Cardiac fibroblast (primary cell): ENCODE measurements around the gene ICAM4.
A peak's percentile ranks its signal among the peaks of the same experiment; 100 is the strongest.

Experiments used
- DNase-seq, 2 donors: peaks; one replicate each; pipeline versions ENCODE4 v3.0.0 to v3.0.0-alpha.2; 2010; ENCODE audit warnings: low read depth in 2 of 2
- H3K4me3 ChIP-seq, 2 donors: replicated peaks in 1 of 2; 1 replicate in 1 of 2; 2 replicates in 1 of 2; pipeline ENCODE4 v1.5.1; 2011; ENCODE audit warnings: low read depth in 2 of 2, low read length in 2 of 2, mild to moderate bottlenecking in 2 of 2, moderate library complexity in 1 of 2
- CTCF ChIP-seq: IDR thresholded peaks from one replicate; pipeline ENCODE4 v1.5.1; 2011; ENCODE audit warnings: low read depth, mild to moderate bottlenecking, low read length, inconsistent platforms

ICAM4 gene

GRCh38 chr19:10284960-10285278 is 1.8 kb upstream of the ICAM4 start:
- TF ChIP-seq CTCF: no peak
- no peak for DNase-seq
- H3K4me3 ChIP-seq: no peak overlapping the region

- H3K4me3 ChIP-seq: no peak overlapping the region
Measured at GRCh38 chr19:10285393-10285792, 1.4 kb upstream of the ICAM4 start.

GRCh38 chr19:10288662-10289166 is 2.0 kb downstream of the ICAM4 start:
- DNase-seq: peak in 1 of 2 donors; percentile 36
- H3K4me3 ChIP-seq: peak overlapping the region; percentile 15 to 51

More at GRCh38 chr19:10285393-10285792, 1.4 kb upstream of the ICAM4 start:
- no peak for DNase-seq
- no peak for TF ChIP-seq CTCF

GRCh38 chr19:10289167-10289835 is 2.5 kb downstream of the ICAM4 start:
- TF ChIP-seq CTCF: no peak
- H3K4me3 ChIP-seq: peak overlapping the region; percentile 15 to 51
- peak in 1 of 2 donors; percentile 36 for DNase-seq

More at GRCh38 chr19:10288662-10289166, 2.0 kb downstream of the ICAM4 start:
- no peak for TF ChIP-seq CTCF

- TF ChIP-seq CTCF: no peak
- peak within 1 kb of the TSS; percentile 47 to 51 for H3K4me3 ChIP-seq
- no peak for DNase-seq
Measured at GRCh38 chr19:10289836-10290356, 3.1 kb downstream of the ICAM4 start, which contains the start of gene ICAM5. Gene ICAM5, plus strand, starts transcription at chr19:10289952. Its CDS starts 92 bp downstream, at chr19:10290044.

GRCh38 chr19:10290357-10290875 is 3.7 kb downstream of the ICAM4 start:
- no peak for DNase-seq
- no peak for TF ChIP-seq CTCF
- H3K4me3 ChIP-seq: peak overlapping the region; percentile 47 to 51
